Osteocyte (in vitro differentiated cells): ENCODE data around the gene ATP6V0D1. TPM values are rescaled to one million over a fixed set of nuclear protein-coding genes. Genes with fewer than 3 reads are reported as not detected.

Experiments used
- DNase-seq: peaks from one replicate; pipeline ENCODE4 v3.0.0; 2021; ENCODE audit warnings: mixed read lengths; ENCODE audit not compliant: unreplicated experiment; ENCODE audit errors: extremely low spot score
- H3K27ac Mint-ChIP-seq: one replicate; pipeline ENCODE4 v1.8.0; 2021; ENCODE audit warnings: mild to moderate bottlenecking, mixed read lengths; ENCODE audit not compliant: unreplicated experiment
- H3K27me3 Mint-ChIP-seq: one replicate; pipeline ENCODE4 v1.8.0; 2021; ENCODE audit warnings: mixed read lengths; ENCODE audit not compliant: unreplicated experiment
- H3K36me3 Mint-ChIP-seq: one replicate; pipeline ENCODE4 v1.8.0; 2021; ENCODE audit warnings: mixed read lengths; ENCODE audit not compliant: unreplicated experiment
- H3K4me1 Mint-ChIP-seq: one replicate; pipeline ENCODE4 v1.8.0; 2021; ENCODE audit warnings: mixed read lengths; ENCODE audit not compliant: unreplicated experiment
- H3K4me3 Mint-ChIP-seq: one replicate; pipeline ENCODE4 v1.8.0; 2021; ENCODE audit warnings: mild to moderate bottlenecking, moderate library complexity, mixed read lengths; ENCODE audit not compliant: unreplicated experiment
- H3K9me3 Mint-ChIP-seq: one replicate; pipeline ENCODE4 v1.8.0; 2021; ENCODE audit warnings: mixed read lengths; ENCODE audit not compliant: unreplicated experiment
- total RNA-seq: library from RNA; stranded (reverse); gene quantifications from 2 replicates; pipeline ENCODE4 v1.2.1, GENCODE V29; 2021
- TF ChIP-seq, protein P1 (sequence below): fragments of 200-600 bp; sonication (generic); IDR thresholded peaks from 2 replicates; pipeline ENCODE4 v1.5.0; 2021; ENCODE audit warnings: antibody characterized with exemption, mild to moderate bottlenecking, moderate library complexity

The ATP6V0D1 gene
- total RNA-seq, 1 donor from 2014 or later = 116 TPM

- TF ChIP-seq, protein P1, sequence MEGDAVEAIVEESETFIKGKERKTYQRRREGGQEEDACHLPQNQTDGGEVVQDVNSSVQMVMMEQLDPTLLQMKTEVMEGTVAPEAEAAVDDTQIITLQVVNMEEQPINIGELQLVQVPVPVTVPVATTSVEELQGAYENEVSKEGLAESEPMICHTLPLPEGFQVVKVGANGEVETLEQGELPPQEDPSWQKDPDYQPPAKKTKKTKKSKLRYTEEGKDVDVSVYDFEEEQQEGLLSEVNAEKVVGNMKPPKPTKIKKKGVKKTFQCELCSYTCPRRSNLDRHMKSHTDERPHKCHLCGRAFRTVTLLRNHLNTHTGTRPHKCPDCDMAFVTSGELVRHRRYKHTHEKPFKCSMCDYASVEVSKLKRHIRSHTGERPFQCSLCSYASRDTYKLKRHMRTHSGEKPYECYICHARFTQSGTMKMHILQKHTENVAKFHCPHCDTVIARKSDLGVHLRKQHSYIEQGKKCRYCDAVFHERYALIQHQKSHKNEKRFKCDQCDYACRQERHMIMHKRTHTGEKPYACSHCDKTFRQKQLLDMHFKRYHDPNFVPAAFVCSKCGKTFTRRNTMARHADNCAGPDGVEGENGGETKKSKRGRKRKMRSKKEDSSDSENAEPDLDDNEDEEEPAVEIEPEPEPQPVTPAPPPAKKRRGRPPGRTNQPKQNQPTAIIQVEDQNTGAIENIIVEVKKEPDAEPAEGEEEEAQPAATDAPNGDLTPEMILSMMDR = no peak
- no peaks in the 10 kb centered on the region for H3K36me3 Mint-ChIP-seq
- H3K4me3 Mint-ChIP-seq = no peak overlapping the region
- no peak overlapping the region for H3K27ac Mint-ChIP-seq
- H3K4me1 Mint-ChIP-seq = peaks cover 9% of the 10 kb centered on the region
- peak; percentile 67 for DNase-seq
- H3K9me3 Mint-ChIP-seq = no peaks in the 10 kb centered on the region
- H3K27me3 Mint-ChIP-seq = peaks cover 32% of the 10 kb centered on the region
These were observed 92.8 kb downstream of the ATP6V0D1 start for GRCh38 chr16:67388191-67388590.

Other genes with a start within 250 kb of the ATP6V0D1 start
- gene FHOD1, start 233.7 kb downstream of the ATP6V0D1 start, total RNA-seq = 60.0 and 71.7 TPM in 2 replicates
- 4.2 and 4.4 TPM in 2 replicates for gene SLC9A5, start 232.2 kb downstream of the ATP6V0D1 start, total RNA-seq
- 10.1 and 11.4 TPM in 2 replicates for gene PLEKHG4, start 201.6 kb downstream of the ATP6V0D1 start, total RNA-seq
- 0.39 TPM in 1 of 2 replicates, not detected in the other for gene KCTD19, start 154.4 kb downstream of the ATP6V0D1 start, total RNA-seq
- not detected in 2 replicates for gene LRRC36, start 154.3 kb downstream of the ATP6V0D1 start, total RNA-seq
- 1.4 and 1.5 TPM in 2 replicates for gene TPPP3, start 87.7 kb downstream of the ATP6V0D1 start, total RNA-seq
- 13.5 and 15.4 TPM in 2 replicates for gene ZDHHC1, start 64.7 kb downstream of the ATP6V0D1 start, total RNA-seq
- gene HSD11B2, start 50.0 kb downstream of the ATP6V0D1 start, total RNA-seq = 0.40 and 0.68 TPM in 2 replicates
- not detected in 2 replicates for gene AGRP, start 2.4 kb upstream of the ATP6V0D1 start, total RNA-seq
- 75.0 and 77.0 TPM in 2 replicates for gene RIPOR1, start 47.7 kb upstream of the ATP6V0D1 start, total RNA-seq
- gene CTCF, start 81.4 kb upstream of the ATP6V0D1 start, total RNA-seq = 43.2 and 47.4 TPM in 2 replicates
- gene CARMIL2, start 164.0 kb upstream of the ATP6V0D1 start, total RNA-seq = 0.94 and 1.7 TPM in 2 replicates
- 21.3 and 23.1 TPM in 2 replicates for gene ACD, start 179.1 kb upstream of the ATP6V0D1 start, total RNA-seq
- gene PARD6A, start 179.8 kb upstream of the ATP6V0D1 start, total RNA-seq = 4.1 and 4.6 TPM in 2 replicates
- 10.9 and 11.7 TPM in 2 replicates for gene ENKD1, start 185.6 kb upstream of the ATP6V0D1 start, total RNA-seq
- 2.1 and 2.8 TPM in 2 replicates for gene C16orf86, start 185.7 kb upstream of the ATP6V0D1 start, total RNA-seq
- 21.9 and 22.2 TPM in 2 replicates for gene GFOD2, start 238.2 kb upstream of the ATP6V0D1 start, total RNA-seq